ENCODE measurements around the gene HEATR1. TPM values are rescaled to one million over a fixed set of nuclear protein-coding genes. Genes with fewer than 3 reads are reported as not detected.
A peak's percentile ranks its signal among the peaks of the same experiment; 100 is the strongest.
"Not testable (repeated sequence)": the region's sequence is repeated elsewhere in the genome, so short reads cannot be mapped to it uniquely, and the experiment has no call there.

HEATR1 gene
- total RNA-seq, 1 experiment from 2014 or later: 43.3 TPM

- in situ Hi-C loops (cut with HindIII; ENCODE audit: low pct_unique_long_range_greater_than_20kb, low sequenced_read_pairs): no loop called here
- peak; percentile 75 for DNase-seq (ENCODE audit: low read depth, low spot score)
Observed at GRCh38 chr1:236524142-236524894, 80.0 kb downstream of the HEATR1 start.

- in situ Hi-C loops (cut with HindIII; ENCODE audit: low pct_unique_long_range_greater_than_20kb, low sequenced_read_pairs): no loop called here
- DNase-seq (ENCODE audit: low read depth, low spot score): peak; percentile 51
Observed at GRCh38 chr1:236523704-236524141, 80.6 kb downstream of the HEATR1 start, which contains the start of gene LGALS8. TSS of gene LGALS8 (plus strand) at chr1:236523982. CDS start at chr1:236526071, 2,089 bp downstream.

GRCh38 chr1:236522937-236523703 is 81.2 kb downstream of the HEATR1 start:
- no peak for DNase-seq (ENCODE audit: low read depth, low spot score)
- in situ Hi-C loops (cut with HindIII; ENCODE audit: low pct_unique_long_range_greater_than_20kb, low sequenced_read_pairs): no loop called here

GRCh38 chr1:236520445-236521005 is 83.8 kb downstream of the HEATR1 start:
- in situ Hi-C loops (cut with HindIII; ENCODE audit: low pct_unique_long_range_greater_than_20kb, low sequenced_read_pairs): no loop called here
- DNase-seq (ENCODE audit: low read depth, low spot score): no peak

- in situ Hi-C loops (cut with HindIII; ENCODE audit: low pct_unique_long_range_greater_than_20kb, low sequenced_read_pairs): no loop called here
Observed at GRCh38 chr1:236518322-236518721, 86.0 kb downstream of the HEATR1 start.

GRCh38 chr1:236516929-236517704 is 87.2 kb downstream of the HEATR1 start:
- in situ Hi-C loops (cut with HindIII; ENCODE audit: low pct_unique_long_range_greater_than_20kb, low sequenced_read_pairs): no loop called here
- DNase-seq (ENCODE audit: low read depth, low spot score): no peak

More at GRCh38 chr1:236518322-236518721, 86.0 kb downstream of the HEATR1 start:
- DNase-seq (ENCODE audit: low read depth, low spot score): no peak

GRCh38 chr1:236515443-236515958 is 88.8 kb downstream of the HEATR1 start:
- DNase-seq (ENCODE audit: low read depth, low spot score): no peak

GRCh38 chr1:236514703-236515442 is 89.4 kb downstream of the HEATR1 start:
- in situ Hi-C loops (cut with HindIII; ENCODE audit: low pct_unique_long_range_greater_than_20kb, low sequenced_read_pairs): no loop called here
- no peak for DNase-seq (ENCODE audit: low read depth, low spot score)

More at GRCh38 chr1:236515443-236515958, 88.8 kb downstream of the HEATR1 start:
- in situ Hi-C loops (cut with HindIII; ENCODE audit: low pct_unique_long_range_greater_than_20kb, low sequenced_read_pairs): no loop called here

GRCh38 chr1:236511735-236512418 is 92.4 kb downstream of the HEATR1 start:
- no peak for DNase-seq (ENCODE audit: low read depth, low spot score)
- in situ Hi-C loops (cut with HindIII; ENCODE audit: low pct_unique_long_range_greater_than_20kb, low sequenced_read_pairs): no loop called here

GRCh38 chr1:236509647-236510401 is 94.5 kb downstream of the HEATR1 start:
- DNase-seq (ENCODE audit: low read depth, low spot score): no peak
- in situ Hi-C loops (cut with HindIII; ENCODE audit: low pct_unique_long_range_greater_than_20kb, low sequenced_read_pairs): no loop called here

GRCh38 chr1:236509203-236509602 is 95.1 kb downstream of the HEATR1 start:
- no peak for DNase-seq (ENCODE audit: low read depth, low spot score)
- in situ Hi-C loops (cut with HindIII; ENCODE audit: low pct_unique_long_range_greater_than_20kb, low sequenced_read_pairs): no loop called here

- no peak for DNase-seq (ENCODE audit: low read depth, low spot score)
- in situ Hi-C loops (cut with HindIII; ENCODE audit: low pct_unique_long_range_greater_than_20kb, low sequenced_read_pairs): no loop called here
Observed at GRCh38 chr1:236508593-236509027, 95.7 kb downstream of the HEATR1 start.

GRCh38 chr1:236507022-236507700 is 97.2 kb downstream of the HEATR1 start:
- no peak for DNase-seq (ENCODE audit: low read depth, low spot score)
- in situ Hi-C loops (cut with HindIII; ENCODE audit: low pct_unique_long_range_greater_than_20kb, low sequenced_read_pairs): no loop called here

GRCh38 chr1:236504338-236504737 is 100.0 kb downstream of the HEATR1 start:
- DNase-seq (ENCODE audit: low read depth, low spot score); in situ Hi-C loops (cut with HindIII; ENCODE audit: low pct_unique_long_range_greater_than_20kb, low sequenced_read_pairs): not testable (repeated sequence)

GRCh38 chr1:236502972-236503639 is 101.2 kb downstream of the HEATR1 start:
- in situ Hi-C loops (cut with HindIII; ENCODE audit: low pct_unique_long_range_greater_than_20kb, low sequenced_read_pairs): no loop called here
- peak; percentile 21 for DNase-seq (ENCODE audit: low read depth, low spot score)

Data from SK-MEL-5 (cell line).